Naive thymus-derived CD4-positive, alpha-beta T cell (primary cell): Measurements from ENCODE around the gene NLRP12. TPM values are rescaled to one million over a fixed set of nuclear protein-coding genes. Genes with fewer than 3 reads are reported as not detected.

ENCODE experiments used
- ATAC-seq: fragments of 150-1000 bp; cut with Tn5 transposase; 2 replicates; pipeline ENCODE4 v1.10.0; 2021; ENCODE audit warnings: mild to moderate bottlenecking, moderate library complexity
- CTCF ChIA-PET: fragments of 350-600 bp; sonication (Branson Sonifier 250); formaldehyde crosslinking; loops from one replicate; lab custom pipeline; 2021; ENCODE audit warnings: antibody characterized with exemption; lab: Charles Lee
- POLR2A ChIA-PET: fragments of 350-600 bp; sonication (Branson Sonifier 250); formaldehyde crosslinking; loops from one replicate; lab custom pipeline; 2021; ENCODE audit warnings: antibody characterized with exemption, inconsistent platforms; lab: Charles Lee
- DNase-seq, 9 donors: peaks; one replicate each; pipeline versions ENCODE4 v3.0.0 to v3.0.0-alpha.2; 2020 to 2022; ENCODE audit warnings: mixed read lengths in 1 of 9
- H3K27ac ChIP-seq: one replicate; pipeline ENCODE4 v1.7.0; 2013; ENCODE audit warnings: mild to moderate bottlenecking, low read depth, low read length, moderate library complexity
- H3K27me3 ChIP-seq, 2 donors: one replicate each; pipeline ENCODE4 v1.7.0; 2013; ENCODE audit warnings: low read length in 2 of 2, mild to moderate bottlenecking in 2 of 2, moderate library complexity in 2 of 2; ENCODE audit not compliant: control insufficient read depth in 2 of 2, insufficient read depth in 2 of 2
- H3K36me3 ChIP-seq, 3 experiments: 1 replicate in 2 of 3; 2 replicates in 1 of 3; pipeline ENCODE4 v1.7.0; 2013; ENCODE audit warnings: low read length in 3 of 3, mild to moderate bottlenecking in 3 of 3, moderate library complexity in 1 of 3; ENCODE audit not compliant: insufficient read depth in 3 of 3, control insufficient read depth in 2 of 3
- H3K4me1 ChIP-seq, 2 donors: one replicate each; pipeline ENCODE4 v1.7.0; 2013; ENCODE audit warnings: low read length in 2 of 2, mild to moderate bottlenecking in 2 of 2, moderate library complexity in 1 of 2; ENCODE audit not compliant: control insufficient read depth in 2 of 2, insufficient read depth in 2 of 2
- H3K4me3 ChIP-seq: 2 replicates; pipeline ENCODE4 v1.7.0; 2013; ENCODE audit warnings: mild to moderate bottlenecking, low read length
- H3K9me3 ChIP-seq, 3 experiments: 1 replicate in 2 of 3; 2 replicates in 1 of 3; pipeline ENCODE4 v1.7.0; 2013; ENCODE audit warnings: low read length in 3 of 3; ENCODE audit not compliant: control insufficient read depth in 2 of 3
- H3K27ac Mint-ChIP-seq, 9 donors: one replicate each; pipeline ENCODE4 v1.8.0; 2020 to 2022; ENCODE audit warnings: mixed read lengths in 9 of 9, mild to moderate bottlenecking in 8 of 9, moderate library complexity in 5 of 9, inconsistent platforms in 2 of 9
- H3K27me3 Mint-ChIP-seq, 5 donors: one replicate each; pipeline ENCODE4 v1.8.0; 2021 to 2022; ENCODE audit warnings: mixed read lengths in 5 of 5, mild to moderate bottlenecking in 1 of 5
- H3K36me3 Mint-ChIP-seq, 5 donors: one replicate each; pipeline ENCODE4 v1.8.0; 2020 to 2022; ENCODE audit warnings: mixed read lengths in 5 of 5, mild to moderate bottlenecking in 3 of 5, inconsistent platforms in 1 of 5
- H3K4me1 Mint-ChIP-seq, 7 donors: one replicate each; pipeline ENCODE4 v1.8.0; 2020 to 2022; ENCODE audit warnings: mixed read lengths in 7 of 7, mild to moderate bottlenecking in 3 of 7, inconsistent platforms in 1 of 7
- H3K4me3 Mint-ChIP-seq, 10 donors: one replicate each; pipeline ENCODE4 v1.8.0; 2020 to 2022; ENCODE audit warnings: mild to moderate bottlenecking in 10 of 10, mixed read lengths in 10 of 10, moderate library complexity in 6 of 10, inconsistent platforms in 2 of 10
- H3K9me3 Mint-ChIP-seq, 11 donors: one replicate each; pipeline ENCODE4 v1.8.0; 2020 to 2022; ENCODE audit warnings: mixed read lengths in 11 of 11, mild to moderate bottlenecking in 4 of 11, inconsistent platforms in 1 of 11, moderate library complexity in 1 of 11
- intact Hi-C, 2 donors: fragments of 100-400 bp; cut with micrococcal nuclease; formaldehyde crosslinking; loops; one replicate each; pipeline ENCODE4 v1.15.1; 2023
- polyA plus RNA-seq, 2 donors: library from polyadenylated mRNA; unstranded; fragments of 300-500 nt; fragmentation: Illumina TruSeq; gene quantifications; one replicate each; pipeline ENCODE4 v1.2.3, GENCODE V29; 2021
- total RNA-seq, 6 experiments: library from RNA in 5 of 6; stranded (reverse) in 5 of 6; gene quantifications; 1 replicate in 5 of 6; 2 replicates in 1 of 6; pipeline ENCODE4 v1.2.3 and lab custom pipeline; 2021 to 2026

Gene NLRP12
- total and polyA plus RNA-seq, 7 experiments from 2014 or later: 0.14 to 16.1 (median 1.8) TPM; not detected in 4

DNA sequence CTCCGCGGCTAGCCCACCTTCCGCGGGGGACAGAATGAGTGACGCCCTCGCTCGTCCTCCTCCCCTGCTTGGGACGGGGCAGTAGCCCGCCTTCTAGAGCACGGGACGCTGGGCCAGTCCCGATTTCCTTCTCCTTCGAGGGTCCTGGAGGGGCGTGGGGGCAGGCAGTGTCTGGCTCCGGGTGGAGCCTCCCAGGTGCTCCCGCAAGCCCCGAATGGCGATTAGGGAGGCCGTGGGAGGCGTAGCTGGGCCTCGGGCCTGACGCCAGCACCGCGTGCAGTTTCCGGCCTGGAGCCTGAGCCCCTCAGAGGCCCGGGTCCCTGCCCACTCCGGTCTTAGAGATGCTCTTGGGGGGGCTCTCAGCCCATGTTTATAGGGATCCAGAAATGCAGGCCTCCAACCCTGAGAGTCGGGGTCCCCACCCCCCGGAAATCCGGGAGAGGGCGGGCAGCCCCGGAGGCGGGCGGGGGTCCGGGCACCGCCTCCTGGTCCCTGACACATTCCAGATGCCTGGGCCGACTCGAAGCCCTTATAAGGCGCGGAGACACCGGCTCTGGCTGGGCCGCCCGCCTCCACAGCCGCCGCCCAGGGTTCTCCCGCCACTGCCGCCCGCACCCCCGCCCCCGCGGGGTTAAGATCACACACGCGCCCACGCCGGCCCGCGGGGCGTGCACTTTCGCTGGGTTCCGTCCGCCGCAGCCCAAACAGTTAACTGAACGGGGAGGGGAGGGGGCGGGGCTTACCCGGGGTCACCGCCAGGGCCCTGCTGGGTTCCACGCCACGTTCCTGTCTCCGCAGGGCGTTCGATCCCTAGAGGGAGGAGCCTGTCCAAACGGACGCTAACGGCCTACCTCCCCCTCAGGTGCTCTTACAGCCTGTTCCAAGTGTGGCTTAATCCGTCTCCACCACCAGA is 45.0 kb upstream of the NLRP12 start:
- H3K4me3 Mint-ChIP-seq: peak overlapping the region; percentile 92 to 100 (median 97)
- Histone ChIP-seq H3K4me1 (peaks cover 19 to 40% of the 10 kb centered on the region in 2 donors), H3K27ac (peak overlapping the region; percentile 99), H3K36me3 (peaks cover 0 to 18% (median 3%) of the 10 kb centered on the region in 3 experiments), H3K27me3 (no peaks in the 10 kb centered on the region), H3K9me3 (no peaks in the 10 kb centered on the region), H3K4me3 (peak overlapping the region; percentile 90)
- peaks cover 0 to 6% (median 0%) of the 10 kb centered on the region in 11 donors for H3K9me3 Mint-ChIP-seq
- intact Hi-C loops: loop anchor here (1.0 to 10.0 kb wide), 10 partner anchors 8 to 1788 kb away; partner anchors contain the start of genes PRPF31 (in 2 of the 2), TFPT (in 2 of the 2), PRKCG (in 1 of the 2) and RPL28 (in 1 of the 2)
- H3K27ac Mint-ChIP-seq: peak overlapping the region; percentile 95 to 100 (median 97)
- peaks cover 23 to 62% (median 51%) of the 10 kb centered on the region in 7 donors for H3K4me1 Mint-ChIP-seq
- H3K27me3 Mint-ChIP-seq: peaks cover 0 to under 1% (median 0%) of the 10 kb centered on the region in 5 donors
- ChIA-PET CTCF (interaction anchor here (1.8 kb wide), 1 partner anchor 9 kb away, joined by 6 read pairs; no protein-coding TSS in a partner anchor), POLR2A (interaction anchor here (2.1 to 4.3 kb wide), 3 partner anchors 9 to 268 kb away, joined by 12 to 66 read pairs (median 23); partner anchors contain the start of genes CNOT3 and PRKCG)
- peaks cover 7 to 30% (median 16%) of the 10 kb centered on the region in 5 donors for H3K36me3 Mint-ChIP-seq
- peak; percentile 81 to 92 (median 85) for DNase-seq
- ATAC-seq: peak; percentile 59

DNA sequence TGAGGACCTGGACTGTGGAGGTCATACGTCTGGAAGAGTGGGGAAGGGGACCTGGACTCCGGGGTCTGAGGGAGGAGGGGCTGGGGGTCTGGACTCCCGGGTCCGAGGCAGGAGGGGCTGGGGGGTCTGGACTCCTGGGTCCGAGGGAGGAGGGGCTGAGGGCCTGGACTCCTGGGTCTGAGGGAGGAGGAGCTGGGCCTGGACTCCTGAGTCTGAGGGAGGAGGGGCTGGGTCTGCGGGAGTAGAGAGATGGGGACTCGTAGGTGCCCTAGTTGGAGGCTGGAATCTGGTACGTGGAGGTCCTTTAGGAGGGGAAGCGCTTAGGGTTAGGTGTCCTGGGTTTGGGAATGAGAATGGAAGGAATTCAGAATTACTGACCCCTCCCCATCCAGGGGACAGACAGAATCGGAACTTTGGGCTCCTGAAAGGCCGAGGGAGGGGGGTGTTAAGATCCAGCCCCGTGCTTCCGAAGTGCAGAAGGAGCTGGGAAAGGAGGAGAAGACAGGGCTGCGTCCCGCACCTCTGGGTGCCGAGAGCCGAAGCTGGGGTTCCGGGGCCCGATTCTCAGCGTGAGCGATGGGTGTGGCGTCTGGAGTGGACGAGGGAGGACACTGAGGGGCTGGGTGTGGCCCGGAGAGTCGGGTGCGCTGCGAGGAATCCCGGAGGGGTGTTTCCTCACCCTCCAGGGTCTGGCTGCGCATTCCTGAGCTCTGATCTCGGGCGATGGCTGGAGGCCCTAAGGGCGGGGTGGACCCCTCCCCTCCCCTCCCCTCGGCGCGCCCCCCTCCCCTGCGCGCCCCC is 44.2 kb upstream of the NLRP12 start:
- no peaks in the 10 kb centered on the region for H3K27me3 ChIP-seq
- DNase-seq (peak in 8 of 9 donors; percentile 34 to 61 (median 53)), ATAC-seq (no peak)
- peak overlapping the region; percentile 99 for H3K27ac ChIP-seq
- peaks cover 0 to 5% (median 0%) of the 10 kb centered on the region in 11 donors for H3K9me3 Mint-ChIP-seq
- H3K4me1 ChIP-seq: peaks cover 17 to 31% of the 10 kb centered on the region in 2 donors
- H3K9me3 ChIP-seq: no peaks in the 10 kb centered on the region
- H3K4me3 Mint-ChIP-seq: peak overlapping the region; percentile 92 to 100 (median 97)
- H3K4me1 Mint-ChIP-seq: peaks cover 15 to 53% (median 42%) of the 10 kb centered on the region in 7 donors
- H3K36me3 Mint-ChIP-seq: peaks cover 0 to 22% (median 8%) of the 10 kb centered on the region in 5 donors
- H3K27me3 Mint-ChIP-seq: peaks cover 0 to 2% (median 0%) of the 10 kb centered on the region in 5 donors
- ChIA-PET POLR2A (interaction anchor here (0.8 to 4.3 kb wide), 10 partner anchors 9 to 1679 kb away, joined by 3 to 66 read pairs (median 3); partner anchors contain the start of genes CNOT3, MBOAT7, PRKCG and PRPF31), CTCF (interaction anchor here (1.8 to 2.5 kb wide), 2 partner anchors 8 to 10 kb away, joined by 6 to 14 read pairs; no protein-coding TSS in a partner anchor)
- peaks cover 0 to 9% (median 0%) of the 10 kb centered on the region in 3 experiments for H3K36me3 ChIP-seq
- peak overlapping the region; percentile 90 for H3K4me3 ChIP-seq
- peak overlapping the region; percentile 97 to 100 (median 99) for H3K27ac Mint-ChIP-seq
- intact Hi-C loops: loop anchor here (2.0 to 10.0 kb wide), 8 partner anchors 15 to 1789 kb away; partner anchors contain the start of genes PRKCG (in 1 of the 2), PRPF31 (in 1 of the 2), RPL28 (in 1 of the 2) and TFPT (in 1 of the 2)

DNA sequence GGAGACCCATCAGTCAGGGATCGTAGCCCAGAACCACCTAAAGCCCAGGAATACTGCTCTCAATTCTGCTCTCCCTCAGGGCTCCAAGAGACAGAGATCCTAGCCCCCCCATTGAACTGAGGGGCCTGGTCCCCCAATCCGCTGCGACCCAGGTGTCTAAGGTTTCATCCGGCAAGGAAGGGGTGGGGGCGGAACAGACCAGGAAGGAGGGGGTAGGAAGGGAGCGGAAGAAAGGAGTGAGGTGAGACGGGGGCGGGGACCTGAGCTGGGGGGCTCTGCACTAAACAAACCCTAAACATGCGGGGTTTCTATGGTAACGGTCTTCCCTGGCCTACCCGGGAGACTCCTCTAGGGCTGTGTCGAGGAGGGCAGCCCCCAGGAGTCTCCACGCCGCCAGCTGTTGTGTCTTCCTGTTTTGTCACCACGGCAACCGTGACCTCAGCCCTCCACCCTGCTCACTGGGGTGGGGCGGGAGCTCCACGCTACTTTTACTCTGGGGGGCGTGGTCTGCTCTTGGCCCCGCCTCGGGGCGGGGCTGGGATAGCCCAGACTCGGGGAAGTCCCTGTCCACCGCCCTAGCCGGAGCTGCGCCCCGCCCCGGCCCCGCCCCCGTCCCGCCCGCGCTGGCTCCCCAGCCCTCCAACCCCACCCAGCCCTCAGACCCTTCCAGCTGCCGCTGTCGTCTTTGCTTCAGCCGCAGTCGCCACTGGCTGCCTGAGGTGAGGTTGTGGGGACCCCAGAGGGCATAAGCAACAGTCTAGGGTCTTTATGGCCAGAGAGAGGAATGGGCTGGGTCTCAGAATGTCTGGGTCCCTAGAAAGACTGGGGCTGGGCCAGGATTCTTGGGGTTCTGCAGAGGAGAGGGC is 43.3 kb upstream of the NLRP12 start, which contains the start of gene MYADM:
Gene MYADM, plus strand, starts transcription at position 659 of the 866 bp plus-strand sequence. CDS start 5,647 bp downstream, outside the sequence.
- Mint-ChIP-seq H3K36me3 (peaks cover 0 to 15% (median 7%) of the 10 kb centered on the region in 5 donors), H3K27ac (peak within 1 kb of the TSS; percentile 97 to 100 (median 99)), H3K9me3 (peaks cover 0 to 5% (median 0%) of the 10 kb centered on the region in 11 donors), H3K27me3 (peaks cover 0 to 5% (median 0%) of the 10 kb centered on the region in 5 donors), H3K4me1 (peaks cover 15 to 45% (median 34%) of the 10 kb centered on the region in 7 donors), H3K4me3 (peak within 1 kb of the TSS; percentile 92 to 100 (median 97))
- Histone ChIP-seq H3K4me3 (peak within 1 kb of the TSS; percentile 90), H3K36me3 (peaks cover 0 to 9% (median 0%) of the 10 kb centered on the region in 3 experiments), H3K9me3 (no peaks in the 10 kb centered on the region), H3K4me1 (peaks cover 17 to 26% of the 10 kb centered on the region in 2 donors), H3K27ac (peak within 1 kb of the TSS; percentile 99), H3K27me3 (no peaks in the 10 kb centered on the region)
- POLR2A ChIA-PET: interaction anchor here (0.6 to 4.3 kb wide), 12 partner anchors 10 to 1678 kb away, joined by 3 to 66 read pairs (median 3); partner anchors contain the start of genes CNOT3, MBOAT7, PRKCG and PRPF31
- CTCF ChIA-PET: interaction anchor here (0.8 to 2.5 kb wide), 4 partner anchors 9 to 16 kb away, joined by 3 to 14 read pairs (median 4); no protein-coding TSS in a partner anchor
- ATAC-seq (peak; percentile 80), DNase-seq (peak; percentile 99 to 100 (median 100))
- intact Hi-C loops: loop anchor here (1.0 to 10.0 kb wide), 16 partner anchors 12 to 1790 kb away; partner anchors contain the start of genes CNOT3 (in 2 of the 2), LENG1 (in 2 of the 2), LENG8 (in 2 of the 2) and NDUFA3 (in 1 of the 2)

DNA sequence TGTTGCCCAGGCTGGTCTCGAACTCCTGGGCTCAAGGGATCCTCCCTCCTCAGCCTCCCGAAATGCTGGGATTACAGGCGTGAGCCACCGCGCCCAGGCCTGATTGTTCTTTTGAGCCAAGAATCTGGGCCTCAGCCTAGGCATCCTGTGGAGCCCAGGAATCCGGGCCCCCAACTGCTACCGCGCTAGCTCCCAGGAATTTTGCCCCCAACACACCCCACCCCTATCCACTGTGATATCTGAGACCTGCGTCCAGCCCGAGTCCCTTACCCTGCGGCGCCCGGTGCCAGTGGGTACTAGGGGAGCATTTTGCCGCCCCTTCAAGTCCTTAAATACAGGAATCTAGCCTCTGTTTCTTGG is 42.7 kb upstream of the NLRP12 start:
- Mint-ChIP-seq H3K4me3 (peak overlapping the region; percentile 92 to 100 (median 97)), H3K36me3 (peaks cover 0 to 15% (median 7%) of the 10 kb centered on the region in 5 donors), H3K4me1 (peaks cover 14 to 44% (median 31%) of the 10 kb centered on the region in 7 donors), H3K27me3 (peaks cover 0 to 5% (median 0%) of the 10 kb centered on the region in 5 donors), H3K27ac (peak overlapping the region; percentile 97 to 100 (median 99)), H3K9me3 (peaks cover 0 to 5% (median 0%) of the 10 kb centered on the region in 11 donors)
- H3K36me3 ChIP-seq: peaks cover 0 to 9% (median 0%) of the 10 kb centered on the region in 3 experiments
- peak overlapping the region; percentile 99 for H3K27ac ChIP-seq
- H3K27me3 ChIP-seq: no peaks in the 10 kb centered on the region
- ATAC-seq (no peak), DNase-seq (peak in 1 of 9 donors; percentile 26)
- ChIA-PET POLR2A (interaction anchor here (0.9 to 4.3 kb wide), 9 partner anchors 8 to 1677 kb away, joined by 3 to 66 read pairs (median 7); partner anchors contain the start of genes CNOT3, MBOAT7, PRKCG and TSEN34), CTCF (interaction anchor here (0.8 to 2.5 kb wide), 4 partner anchors 10 to 19 kb away, joined by 3 to 14 read pairs (median 3); no protein-coding TSS in a partner anchor)
- intact Hi-C loops: loop anchor here (1.0 to 10.0 kb wide), 16 partner anchors 12 to 1790 kb away; partner anchors contain the start of genes CNOT3 (in 2 of the 2), LENG1 (in 2 of the 2), LENG8 (in 2 of the 2) and NDUFA3 (in 1 of the 2)
- peaks cover 17 to 24% of the 10 kb centered on the region in 2 donors for H3K4me1 ChIP-seq
- H3K4me3 ChIP-seq: peak overlapping the region; percentile 73
- H3K9me3 ChIP-seq: no peaks in the 10 kb centered on the region
